Lower leg skin (tissue), 3 donors: ENCODE results near the gene HSPA4.
"Not testable (repeated sequence)": the region's sequence is repeated elsewhere in the genome, so short reads cannot be mapped to it uniquely, and the experiment has no call there.

Experiments
- CTCF ChIP-seq, 3 donors: fragments of 450-650 bp; IDR thresholded peaks; one replicate each; pipeline ENCODE4 v1.5.1; 2016; ENCODE audit warnings: antibody characterized with exemption in 3 of 3, mild to moderate bottlenecking in 3 of 3, moderate library complexity in 2 of 3
- POLR2A ChIP-seq, 2 donors: fragments of 450-650 bp; IDR thresholded peaks; one replicate each; pipeline ENCODE4 v1.6.1; 2016 to 2017; ENCODE audit warnings: antibody characterized with exemption in 2 of 2, mild to moderate bottlenecking in 1 of 2, moderate library complexity in 1 of 2

DNA sequence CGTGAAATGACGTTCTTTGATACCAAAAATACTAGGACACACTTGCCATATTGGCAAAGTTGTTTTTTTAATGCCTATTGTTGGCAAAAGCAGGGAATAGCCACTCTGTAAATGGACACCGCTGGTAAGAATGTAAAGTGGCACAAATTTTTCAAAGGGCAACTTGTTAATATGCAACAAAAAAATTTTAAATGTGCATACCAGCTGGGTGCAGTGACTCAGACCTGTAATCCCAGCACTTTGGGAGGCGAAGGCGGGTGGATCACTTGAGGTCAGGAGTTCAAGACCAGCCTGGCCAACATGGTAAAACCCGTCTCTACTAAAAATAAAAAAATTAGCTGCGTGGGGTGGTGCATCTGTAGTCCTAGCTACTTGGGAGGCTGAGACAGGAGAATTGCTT lies 32.3 kb upstream of the HSPA4 start:
- TF ChIP-seq CTCF, POLR2A (IDR thresholded peaks at IDR 0.05): not testable (repeated sequence)
